Lower leg skin (tissue), 3 donors: ENCODE results near the gene MYO15B.

Experiments used
- CTCF ChIP-seq, 3 donors: fragments of 450-650 bp; IDR thresholded peaks; one replicate each; pipeline ENCODE4 v1.5.1; 2016; ENCODE audit warnings: antibody characterized with exemption in 3 of 3, mild to moderate bottlenecking in 3 of 3, moderate library complexity in 2 of 3
- POLR2A ChIP-seq, 2 donors: fragments of 450-650 bp; IDR thresholded peaks; one replicate each; pipeline ENCODE4 v1.6.1; 2016 to 2017; ENCODE audit warnings: antibody characterized with exemption in 2 of 2, mild to moderate bottlenecking in 1 of 2, moderate library complexity in 1 of 2

GRCh38 chr17:75612906-75613626 is 25.5 kb downstream of the MYO15B start:
- TF ChIP-seq CTCF (IDR thresholded peaks at IDR 0.05), result no peak
- no peak for TF ChIP-seq POLR2A (IDR thresholded peaks at IDR 0.05)
